HepG2 (cell line): ENCODE data around the gene EWSR1. TPM values are rescaled to one million over a fixed set of nuclear protein-coding genes. Genes with fewer than 3 reads are reported as not detected.
A peak's percentile ranks its signal among the peaks of the same experiment; 100 is the strongest.

Experiments
- ASH2L ChIP-seq: fragments of 300-600, 200-600 bp; sonication (generic); IDR thresholded peaks from 2 replicates; pipeline ENCODE4 v1.7.0; 2017; ENCODE audit warnings: low read depth, mild to moderate bottlenecking, moderate library complexity, mixed read lengths, low read length; ENCODE audit not compliant: insufficient read length
- KLF6 ChIP-seq: IDR thresholded peaks from 2 replicates; pipeline ENCODE4 v1.8.0; 2016; ENCODE audit warnings: missing biosample characterization, missing genetic modification reagents
- MAZ ChIP-seq, 2 experiments: sonication (generic) in 1 of 2; formaldehyde crosslinking in 1 of 2; IDR thresholded peaks; 2 replicates each; pipeline versions ENCODE4 v1.5.0 to v1.6.1; 2012 to 2020; ENCODE audit warnings: low read depth in 2 of 2, mild to moderate bottlenecking in 2 of 2, borderline replicate concordance in 1 of 2, improper control_type of control experiment in 1 of 2, low read length in 1 of 2, missing genetic modification reagents in 1 of 2, moderate library complexity in 1 of 2
- STAG1 ChIP-seq: sonication (generic); formaldehyde crosslinking; IDR thresholded peaks from 2 replicates; pipeline ENCODE4 v1.4.0; 2020; ENCODE audit warnings: missing genetic modification reagents
- YY1 ChIP-seq: IDR thresholded peaks from 2 replicates; pipeline ENCODE4 v1.6.1; 2011; ENCODE audit warnings: low read length, low read depth, moderate library complexity, mild to moderate bottlenecking; ENCODE audit not compliant: insufficient read depth, insufficient replicate concordance
- ZFP36L2 ChIP-seq: sonication (generic); formaldehyde crosslinking; IDR thresholded peaks from 2 replicates; pipeline ENCODE4 v1.4.0; 2020; ENCODE audit warnings: missing genetic modification reagents
- ZNF549 ChIP-seq: sonication (generic); formaldehyde crosslinking; IDR thresholded peaks from 2 replicates; pipeline ENCODE4 v1.5.0; 2020; ENCODE audit warnings: missing genetic modification reagents
- polyA plus RNA-seq, 8 experiments: library from polyadenylated mRNA; depleted of rRNA in 3 of 8; stranded (reverse) in 7 of 8; unstranded in 1 of 8; fragments of >200 nt; fragmentation: Illumina TruSeq in 4 of 8; extraction: Trizol in 4 of 8; gene quantifications; 2 replicates each; pipeline versions ENCODE4 v1.2.1 to v1.2.3, GENCODE V29; 2011 to 2016; ENCODE audit warnings: low read depth in 4 of 8, missing spikeins in 1 of 8, mixed read lengths in 1 of 8; ENCODE audit not compliant: insufficient read depth in 1 of 8
- total RNA-seq, 5 experiments: library from RNA; depleted of rRNA; stranded (reverse); fragments of >200 nt; fragmentation: Illumina TruSeq; extraction: Trizol; gene quantifications; 2 replicates each; pipeline ENCODE4 v1.2.3, GENCODE V29; 2016; ENCODE audit warnings: low read depth in 1 of 5
- TF ChIP-seq, protein P1 (sequence below): sonication (generic); formaldehyde crosslinking; IDR thresholded peaks from 2 replicates; pipeline ENCODE4 v1.4.0; 2020; ENCODE audit warnings: mild to moderate bottlenecking, missing genetic modification reagents
- TF ChIP-seq, protein P2 (sequence below): sonication (generic); formaldehyde crosslinking; IDR thresholded peaks from 2 replicates; pipeline ENCODE4 v1.4.0; 2020; ENCODE audit warnings: missing genetic modification reagents
- TF ChIP-seq, protein P3 (sequence below): sonication (generic); formaldehyde crosslinking; IDR thresholded peaks from 2 replicates; pipeline ENCODE4 v1.4.0; 2020; ENCODE audit warnings: mild to moderate bottlenecking, missing genetic modification reagents, borderline replicate concordance
- TF ChIP-seq, protein P4 (sequence below): sonication (generic); formaldehyde crosslinking; IDR thresholded peaks from 2 replicates; pipeline ENCODE4 v1.4.0; 2020; ENCODE audit warnings: missing genetic modification reagents, mild to moderate bottlenecking, borderline replicate concordance

EWSR1 gene
- total and polyA plus RNA-seq, 2 of the 13 experiments (the other 11 are each of a cell fraction or from before 2014, with no cell fraction given): 211 to 326 TPM

DNA sequence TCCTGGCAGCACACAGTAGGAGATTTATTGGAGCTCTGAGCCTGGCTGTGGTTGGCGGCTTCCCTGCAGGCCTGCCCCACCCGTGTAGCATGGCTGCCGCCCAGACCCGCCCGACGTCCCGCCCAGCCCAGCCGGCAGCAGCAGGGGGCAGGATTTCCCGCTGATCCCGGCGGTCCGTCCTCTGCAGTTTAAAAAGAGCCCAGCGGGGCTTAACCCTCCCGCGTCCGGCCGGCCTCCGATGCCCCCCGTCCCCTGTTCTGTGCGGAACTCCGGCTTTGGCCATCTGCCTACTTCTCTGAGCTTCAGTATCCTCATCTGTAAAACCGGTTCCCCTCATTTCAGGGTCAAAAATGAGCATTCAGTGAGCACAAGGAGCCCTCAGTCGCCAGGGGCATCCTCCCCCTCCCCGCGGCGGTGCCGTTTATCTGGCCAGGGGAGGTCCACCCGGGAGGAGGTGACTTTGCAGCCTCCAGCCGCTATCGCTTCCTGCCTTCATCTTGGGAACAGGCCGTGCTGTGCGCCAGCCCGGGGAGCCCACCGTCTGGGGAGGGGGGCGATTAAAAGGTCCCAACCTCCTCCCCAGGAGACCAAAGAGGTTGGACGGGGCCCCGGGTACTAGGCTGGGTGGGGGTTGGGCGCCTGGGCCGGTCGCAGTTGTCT is 38.2 kb downstream of the EWSR1 start, which contains the start of gene GAS2L1 (continued):
- TF ChIP-seq, protein P1, sequence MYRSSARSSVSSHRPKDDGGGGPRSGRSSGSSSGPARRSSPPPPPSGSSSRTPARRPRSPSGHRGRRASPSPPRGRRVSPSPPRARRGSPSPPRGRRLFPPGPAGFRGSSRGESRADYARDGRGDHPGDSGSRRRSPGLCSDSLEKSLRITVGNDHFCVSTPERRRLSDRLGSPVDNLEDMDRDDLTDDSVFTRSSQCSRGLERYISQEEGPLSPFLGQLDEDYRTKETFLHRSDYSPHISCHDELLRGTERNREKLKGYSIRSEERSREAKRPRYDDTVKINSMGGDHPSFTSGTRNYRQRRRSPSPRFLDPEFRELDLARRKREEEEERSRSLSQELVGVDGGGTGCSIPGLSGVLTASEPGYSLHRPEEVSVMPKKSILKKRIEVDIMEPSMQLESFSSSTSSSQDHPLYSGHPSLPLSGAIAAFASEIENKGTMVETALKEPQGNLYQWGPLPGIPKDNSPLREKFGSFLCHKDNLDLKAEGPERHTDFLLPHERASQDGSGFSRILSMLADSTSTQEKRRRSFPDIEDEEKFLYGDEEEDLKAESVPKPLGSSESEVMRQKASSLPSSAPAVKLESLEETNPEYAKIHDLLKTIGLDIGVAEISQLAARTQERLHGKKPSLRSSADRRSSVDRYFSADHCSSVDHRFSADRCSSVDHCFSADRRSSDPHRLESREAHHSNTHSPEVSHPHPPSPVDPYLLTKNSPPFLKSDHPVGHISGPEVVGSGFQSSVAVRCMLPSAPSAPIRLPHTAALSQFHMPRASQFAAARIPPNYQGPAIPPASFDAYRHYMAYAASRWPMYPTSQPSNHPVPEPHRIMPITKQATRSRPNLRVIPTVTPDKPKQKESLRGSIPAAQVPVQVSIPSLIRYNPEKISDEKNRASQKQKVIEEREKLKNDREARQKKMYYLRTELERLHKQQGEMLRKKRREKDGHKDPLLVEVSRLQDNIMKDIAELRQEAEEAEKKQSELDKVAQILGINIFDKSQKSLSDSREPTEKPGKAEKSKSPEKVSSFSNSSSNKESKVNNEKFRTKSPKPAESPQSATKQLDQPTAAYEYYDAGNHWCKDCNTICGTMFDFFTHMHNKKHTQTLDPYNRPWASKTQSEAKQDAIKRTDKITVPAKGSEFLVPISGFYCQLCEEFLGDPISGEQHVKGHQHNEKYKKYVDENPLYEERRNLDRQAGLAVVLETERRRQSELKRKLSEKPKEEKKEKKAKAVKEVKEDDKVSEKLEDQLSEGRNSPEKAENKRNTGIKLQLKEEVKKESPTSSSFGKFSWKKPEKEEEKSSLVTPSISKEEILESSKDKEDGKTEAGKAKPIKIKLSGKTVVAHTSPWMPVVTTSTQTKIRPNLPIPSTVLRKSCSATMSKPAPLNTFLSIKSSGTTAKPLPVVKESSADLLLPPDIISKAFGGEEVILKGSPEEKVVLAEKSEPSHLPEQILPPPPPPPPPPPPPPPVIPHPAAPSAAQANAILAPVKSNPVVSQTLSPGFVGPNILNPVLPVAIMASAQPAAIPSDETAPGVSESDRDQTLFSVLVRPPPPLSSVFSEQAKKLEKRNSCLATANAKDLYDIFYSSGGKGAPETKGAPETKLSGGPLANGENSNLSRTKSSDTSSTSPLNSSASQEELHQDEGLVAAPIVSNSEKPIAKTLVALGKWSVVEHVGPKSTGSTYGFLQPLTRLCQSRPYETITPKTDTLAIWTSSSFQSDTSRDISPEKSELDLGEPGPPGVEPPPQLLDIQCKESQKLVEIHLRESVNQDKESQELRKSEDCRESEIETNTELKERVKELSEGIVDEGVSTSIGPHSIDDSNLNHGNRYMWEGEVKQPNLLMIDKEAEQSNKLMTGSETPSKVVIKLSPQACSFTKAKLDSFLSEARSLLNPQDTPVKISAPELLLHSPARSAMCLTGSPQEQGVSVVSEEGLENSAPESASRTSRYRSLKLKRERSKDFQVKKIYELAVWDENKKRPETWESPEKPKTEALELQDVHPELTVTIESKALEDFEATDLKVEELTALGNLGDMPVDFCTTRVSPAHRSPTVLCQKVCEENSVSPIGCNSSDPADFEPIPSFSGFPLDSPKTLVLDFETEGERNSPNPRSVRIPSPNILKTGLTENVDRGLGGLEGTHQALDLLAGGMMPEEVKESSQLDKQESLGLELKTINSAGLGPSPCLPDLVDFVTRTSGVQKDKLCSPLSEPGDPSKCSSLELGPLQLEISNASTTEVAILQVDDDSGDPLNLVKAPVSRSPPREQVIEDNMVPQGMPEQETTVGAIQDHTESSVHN (CRISPR knock-in tag): no peak
- TF ChIP-seq MAZ (IDR thresholded peaks at IDR 0.05; ENCODE audit: borderline replicate concordance, low read depth, low read length): peak; percentile 62; the same call in 1 of the 2 replicates
- TF ChIP-seq MAZ (CRISPR knock-in tag; IDR thresholded peaks at IDR 0.05; ENCODE audit: low read depth): peak; percentile 8; the same call in 1 of the 2 replicates
- TF ChIP-seq ZNF549: no peak
- TF ChIP-seq ASH2L: peak; percentile 42
- peak; percentile 65 for TF ChIP-seq STAG1 (CRISPR knock-in tag)
- TF ChIP-seq, protein P2, sequence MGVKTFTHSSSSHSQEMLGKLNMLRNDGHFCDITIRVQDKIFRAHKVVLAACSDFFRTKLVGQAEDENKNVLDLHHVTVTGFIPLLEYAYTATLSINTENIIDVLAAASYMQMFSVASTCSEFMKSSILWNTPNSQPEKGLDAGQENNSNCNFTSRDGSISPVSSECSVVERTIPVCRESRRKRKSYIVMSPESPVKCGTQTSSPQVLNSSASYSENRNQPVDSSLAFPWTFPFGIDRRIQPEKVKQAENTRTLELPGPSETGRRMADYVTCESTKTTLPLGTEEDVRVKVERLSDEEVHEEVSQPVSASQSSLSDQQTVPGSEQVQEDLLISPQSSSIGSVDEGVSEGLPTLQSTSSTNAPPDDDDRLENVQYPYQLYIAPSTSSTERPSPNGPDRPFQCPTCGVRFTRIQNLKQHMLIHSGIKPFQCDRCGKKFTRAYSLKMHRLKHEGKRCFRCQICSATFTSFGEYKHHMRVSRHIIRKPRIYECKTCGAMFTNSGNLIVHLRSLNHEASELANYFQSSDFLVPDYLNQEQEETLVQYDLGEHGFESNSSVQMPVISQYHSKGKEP (CRISPR knock-in tag): no peak
- no peak for TF ChIP-seq KLF6 (CRISPR knock-in tag)
- TF ChIP-seq, protein P3, sequence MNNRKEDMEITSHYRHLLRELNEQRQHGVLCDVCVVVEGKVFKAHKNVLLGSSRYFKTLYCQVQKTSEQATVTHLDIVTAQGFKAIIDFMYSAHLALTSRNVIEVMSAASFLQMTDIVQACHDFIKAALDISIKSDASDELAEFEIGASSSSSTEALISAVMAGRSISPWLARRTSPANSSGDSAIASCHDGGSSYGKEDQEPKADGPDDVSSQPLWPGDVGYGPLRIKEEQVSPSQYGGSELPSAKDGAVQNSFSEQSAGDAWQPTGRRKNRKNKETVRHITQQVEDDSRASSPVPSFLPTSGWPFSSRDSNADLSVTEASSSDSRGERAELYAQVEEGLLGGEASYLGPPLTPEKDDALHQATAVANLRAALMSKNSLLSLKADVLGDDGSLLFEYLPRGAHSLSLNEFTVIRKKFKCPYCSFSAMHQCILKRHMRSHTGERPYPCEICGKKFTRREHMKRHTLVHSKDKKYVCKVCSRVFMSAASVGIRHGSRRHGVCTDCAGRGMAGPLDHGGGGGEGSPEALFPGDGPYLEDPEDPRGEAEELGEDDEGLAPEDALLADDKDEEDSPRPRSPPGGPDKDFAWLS (CRISPR knock-in tag): no peak
- peak; percentile 81 for TF ChIP-seq YY1
- TF ChIP-seq, protein P4, sequence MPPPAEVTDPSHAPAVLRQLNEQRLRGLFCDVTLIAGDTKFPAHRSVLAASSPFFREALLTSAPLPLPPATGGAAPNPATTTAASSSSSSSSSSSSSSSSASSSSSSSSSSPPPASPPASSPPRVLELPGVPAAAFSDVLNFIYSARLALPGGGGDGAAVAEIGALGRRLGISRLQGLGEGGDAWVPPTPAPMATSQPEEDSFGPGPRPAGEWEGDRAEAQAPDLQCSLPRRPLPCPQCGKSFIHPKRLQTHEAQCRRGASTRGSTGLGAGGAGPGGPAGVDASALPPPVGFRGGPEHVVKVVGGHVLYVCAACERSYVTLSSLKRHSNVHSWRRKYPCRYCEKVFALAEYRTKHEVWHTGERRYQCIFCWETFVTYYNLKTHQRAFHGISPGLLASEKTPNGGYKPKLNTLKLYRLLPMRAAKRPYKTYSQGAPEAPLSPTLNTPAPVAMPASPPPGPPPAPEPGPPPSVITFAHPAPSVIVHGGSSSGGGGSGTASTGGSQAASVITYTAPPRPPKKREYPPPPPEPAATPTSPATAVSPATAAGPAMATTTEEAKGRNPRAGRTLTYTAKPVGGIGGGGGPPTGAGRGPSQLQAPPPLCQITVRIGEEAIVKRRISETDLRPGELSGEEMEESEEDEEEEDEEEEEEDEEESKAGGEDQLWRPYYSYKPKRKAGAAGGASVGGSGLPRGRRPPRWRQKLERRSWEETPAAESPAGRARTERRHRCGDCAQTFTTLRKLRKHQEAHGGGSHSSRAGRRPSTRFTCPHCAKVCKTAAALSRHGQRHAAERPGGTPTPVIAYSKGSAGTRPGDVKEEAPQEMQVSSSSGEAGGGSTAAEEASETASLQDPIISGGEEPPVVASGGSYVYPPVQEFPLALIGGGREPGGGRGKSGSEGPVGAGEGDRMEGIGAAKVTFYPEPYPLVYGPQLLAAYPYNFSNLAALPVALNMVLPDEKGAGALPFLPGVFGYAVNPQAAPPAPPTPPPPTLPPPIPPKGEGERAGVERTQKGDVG: no peak
- TF ChIP-seq ZFP36L2: no peak
